GM11168 (cell line): ENCODE data around the gene TIMM50.
"Not testable (repeated sequence)": the region's sequence is repeated elsewhere in the genome, so short reads cannot be mapped to it uniquely, and the experiment has no call there.

Experiments
- in situ Hi-C: fragments of 300-500 bp; cut with MboI; formaldehyde crosslinking; loops from one replicate; pipeline ENCODE4 v1.12.0; 2022; ENCODE audit warnings: low sequenced_read_pairs; ENCODE audit not compliant: unreplicated experiment

The TIMM50 gene

GRCh38 chr19:39469036-39469435 is 11.6 kb upstream of the TIMM50 start:
- in situ Hi-C loops: no loop called here

DNA sequence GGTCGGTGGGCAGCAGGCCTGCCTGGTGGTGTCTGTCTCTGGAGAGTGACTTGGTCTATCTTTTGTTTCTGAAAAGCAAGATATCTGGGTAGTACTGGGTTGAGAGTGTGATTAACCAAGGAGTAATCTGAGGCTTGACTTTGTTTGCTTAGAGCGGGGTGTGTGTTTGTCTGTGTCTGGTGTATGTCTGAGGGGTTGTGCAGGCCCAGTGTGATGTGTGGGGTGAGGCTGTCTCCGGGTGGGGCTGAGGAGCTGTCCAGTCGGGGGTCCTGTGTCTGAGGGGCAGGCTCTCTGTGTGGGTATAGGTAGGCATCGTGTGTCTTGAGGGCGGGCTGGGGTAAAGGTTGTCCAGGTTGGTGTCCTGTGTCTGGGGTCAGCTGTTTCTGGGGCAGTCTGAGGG is 11.1 kb upstream of the TIMM50 start:
- in situ Hi-C loops: no loop called here

GRCh38 chr19:39470724-39471339 is 9.8 kb upstream of the TIMM50 start:
- in situ Hi-C loops: no loop called here

GRCh38 chr19:39471756-39472536 is 8.7 kb upstream of the TIMM50 start:
- in situ Hi-C loops: no loop called here

GRCh38 chr19:39472746-39473442 is 7.7 kb upstream of the TIMM50 start:
- in situ Hi-C loops: no loop called here

- in situ Hi-C loops: no loop called here
These were observed 7.1 kb upstream of the TIMM50 start for GRCh38 chr19:39473443-39473960.

DNA sequence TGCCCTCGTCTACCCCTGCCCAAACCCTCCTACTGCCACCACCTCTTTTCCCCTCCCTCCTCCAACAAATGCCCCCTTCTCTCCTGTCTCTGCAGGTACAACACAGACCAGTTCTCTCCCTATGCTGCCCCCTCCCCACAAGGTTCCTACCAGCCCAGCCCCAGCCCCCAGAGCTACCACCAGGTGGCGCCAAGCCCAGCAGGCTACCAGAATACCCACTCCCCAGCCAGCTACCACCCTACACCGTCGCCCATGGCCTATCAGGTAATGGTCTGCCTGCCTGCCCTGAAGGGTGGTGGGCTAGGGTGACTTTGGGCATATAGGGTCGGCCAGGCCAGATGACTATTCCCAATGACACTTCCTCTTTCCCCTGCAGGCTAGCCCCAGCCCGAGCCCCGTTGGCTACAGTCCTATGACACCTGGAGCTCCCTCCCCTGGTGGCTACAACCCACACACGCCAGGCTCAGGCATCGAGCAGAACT is 6.5 kb upstream of the TIMM50 start:
- in situ Hi-C loops: no loop called here

GRCh38 chr19:39475748-39476147 is 4.9 kb upstream of the TIMM50 start:
- in situ Hi-C loops: no loop called here

DNA sequence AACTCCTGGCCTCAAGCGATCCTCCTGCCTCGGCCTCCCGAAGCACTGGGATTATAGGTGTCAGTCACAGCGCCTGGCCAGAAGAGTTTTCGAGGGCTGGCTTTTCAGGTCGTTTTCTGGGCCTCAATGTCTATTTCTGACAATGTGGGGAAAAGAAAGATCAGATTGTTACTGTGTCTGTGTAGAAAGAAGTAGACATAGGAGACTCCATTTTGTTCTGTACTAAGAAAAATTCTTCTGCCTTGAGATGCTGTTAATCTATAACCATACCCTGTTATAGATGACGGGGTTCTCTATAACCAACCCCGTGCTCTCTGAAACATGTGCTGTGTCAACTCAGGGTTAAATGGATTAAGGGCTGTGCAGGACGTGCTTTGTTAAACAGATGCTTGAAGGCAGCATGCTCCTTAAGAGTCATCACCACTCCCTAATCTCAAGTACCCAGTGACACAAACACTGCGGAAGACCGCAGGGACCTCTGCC is 1.3 kb upstream of the TIMM50 start:
- in situ Hi-C loops: not testable (repeated sequence)

DNA sequence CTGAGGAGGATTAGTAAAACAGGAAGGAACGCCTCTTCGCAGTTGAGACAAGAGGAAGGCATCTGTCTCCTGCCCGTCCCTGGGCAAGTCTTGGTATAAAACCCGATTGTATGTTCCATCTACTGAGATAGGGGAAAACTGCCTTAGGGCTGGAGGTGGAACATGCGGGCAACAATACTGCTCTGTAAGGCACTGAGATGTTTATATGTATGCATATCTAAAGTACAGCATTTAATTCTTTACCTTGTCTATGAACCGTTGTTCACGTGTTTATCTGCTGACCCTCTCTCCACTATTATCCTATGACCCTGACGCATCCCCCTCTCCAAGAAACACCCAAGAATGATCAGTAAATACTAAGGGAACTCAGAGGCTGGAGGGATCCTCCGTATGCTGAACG is 722 bp upstream of the TIMM50 start:
- in situ Hi-C loops: no loop called here

GRCh38 chr19:39481229-39481545 is 549 bp downstream of the TIMM50 start:
- in situ Hi-C loops: no loop called here

DNA sequence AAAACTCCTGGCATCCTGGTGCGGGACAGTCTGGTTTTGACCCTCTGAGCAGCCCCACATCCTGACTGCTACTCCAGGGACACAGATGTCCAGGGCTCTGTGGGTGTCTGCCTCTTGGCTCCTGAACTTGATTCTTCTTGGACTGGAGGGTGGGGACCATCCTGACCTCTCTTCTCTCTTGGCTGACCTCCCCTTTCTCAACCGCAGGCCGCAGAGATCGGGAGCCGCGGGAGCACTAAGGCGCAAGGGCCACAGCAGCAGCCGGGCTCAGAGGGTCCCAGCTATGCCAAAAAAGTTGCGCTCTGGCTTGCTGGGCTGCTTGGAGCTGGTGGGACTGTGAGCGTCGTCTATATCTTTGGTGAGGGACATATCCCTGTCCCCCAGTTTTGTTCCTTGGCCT is 1.0 kb downstream of the TIMM50 start:
- in situ Hi-C loops: no loop called here

- in situ Hi-C loops: no loop called here
These were observed 2.5 kb downstream of the TIMM50 start for GRCh38 chr19:39483141-39483540.

DNA sequence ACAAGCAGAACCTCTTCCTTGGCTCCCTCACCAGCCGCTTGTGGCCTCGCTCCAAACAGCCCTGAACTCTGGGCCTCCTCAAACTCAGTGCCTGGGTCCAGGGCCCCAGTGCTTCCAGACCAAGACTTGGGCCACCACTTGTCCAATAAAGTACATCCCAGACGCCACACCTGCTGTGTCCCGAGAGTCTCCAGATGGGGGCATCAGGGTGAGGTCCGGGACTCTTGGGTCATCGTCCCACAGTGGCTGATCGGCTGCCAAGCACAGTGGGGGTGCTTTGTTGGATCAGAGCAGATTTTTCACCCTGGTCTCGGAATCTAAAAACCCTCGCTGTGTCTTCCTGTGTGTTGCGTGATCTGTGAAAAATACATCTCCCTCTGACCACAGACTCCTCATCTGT is 9.1 kb downstream of the TIMM50 start:
- in situ Hi-C loops: no loop called here

DNA sequence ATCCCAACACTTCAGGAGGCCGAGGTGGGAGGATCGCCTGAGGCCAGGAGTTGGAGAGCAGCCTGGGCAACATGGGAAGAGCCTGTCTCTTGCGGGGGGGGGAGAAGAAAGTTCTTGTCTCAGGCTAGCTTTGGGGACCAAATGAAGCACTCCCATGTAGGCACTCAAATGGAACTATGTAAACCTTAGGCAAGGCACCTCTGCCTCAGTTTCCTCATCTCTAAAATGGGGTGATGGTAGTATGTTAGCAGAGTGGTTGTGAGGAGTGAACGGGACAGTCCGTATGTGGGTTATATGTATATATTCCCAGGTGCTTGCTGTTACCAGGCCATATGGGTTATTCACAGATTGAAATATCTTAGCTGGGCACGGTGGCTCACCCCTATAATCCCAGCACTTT is 11.6 kb downstream of the TIMM50 start:
- in situ Hi-C loops: no loop called here

DNA sequence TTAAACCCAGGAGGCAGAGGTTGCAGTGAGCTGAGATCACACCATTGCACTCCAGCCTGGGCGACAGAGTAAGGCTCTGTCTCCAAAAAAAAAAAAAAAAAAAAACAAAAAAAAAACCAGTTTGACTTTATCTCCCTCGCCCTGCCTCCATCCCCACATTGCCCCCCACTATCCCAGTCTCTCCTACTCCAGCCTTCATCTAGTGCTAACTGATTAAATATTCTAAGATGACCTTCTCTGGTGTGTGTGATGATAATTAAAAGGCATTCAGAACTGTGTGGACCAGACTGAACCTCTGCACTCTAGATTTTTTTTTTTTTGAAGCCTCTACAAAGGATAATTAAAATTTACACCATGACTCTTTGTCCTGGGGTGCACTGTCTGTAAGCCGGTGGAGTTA is 12.2 kb downstream of the TIMM50 start:
- in situ Hi-C loops: no loop called here

DNA sequence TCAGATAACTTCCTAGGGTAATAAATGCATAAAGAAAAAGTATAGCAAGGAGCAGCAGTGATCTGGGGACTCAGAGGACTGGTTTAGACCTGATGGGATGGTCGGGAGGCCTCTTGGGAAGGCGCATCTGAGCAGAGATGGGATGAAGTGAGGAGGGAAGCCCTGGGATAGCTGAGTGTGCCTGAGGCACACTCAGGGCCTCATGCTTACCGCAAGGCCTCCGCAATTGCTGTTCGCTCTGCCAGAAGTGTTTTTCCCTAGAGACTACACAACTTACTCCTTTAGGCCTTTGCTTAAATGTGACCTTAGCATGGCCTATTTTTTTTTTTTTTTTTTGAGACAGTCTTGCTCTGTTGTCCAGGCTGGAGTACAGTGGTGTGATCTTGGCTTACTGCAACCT is 14.0 kb downstream of the TIMM50 start:
- in situ Hi-C loops: no loop called here

- in situ Hi-C loops: no loop called here
These were observed 15.4 kb downstream of the TIMM50 start for GRCh38 chr19:39496063-39496462.

DNA sequence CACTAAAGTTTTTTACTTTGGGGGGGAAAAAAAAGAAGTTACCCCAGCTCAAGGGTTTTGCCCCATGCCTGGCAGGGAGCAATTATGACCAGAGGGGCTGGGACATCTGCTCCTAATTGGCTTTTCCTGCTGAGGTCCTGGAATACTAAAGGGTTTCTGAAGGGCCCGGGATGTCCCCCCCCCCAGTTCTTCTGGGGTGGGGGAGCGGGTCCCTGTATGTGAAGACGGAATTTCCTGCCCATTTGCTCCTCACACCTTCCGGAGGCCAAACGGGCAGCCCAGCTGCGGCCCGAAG is 17.0 kb downstream of the TIMM50 start:
- in situ Hi-C loops: no loop called here

DNA sequence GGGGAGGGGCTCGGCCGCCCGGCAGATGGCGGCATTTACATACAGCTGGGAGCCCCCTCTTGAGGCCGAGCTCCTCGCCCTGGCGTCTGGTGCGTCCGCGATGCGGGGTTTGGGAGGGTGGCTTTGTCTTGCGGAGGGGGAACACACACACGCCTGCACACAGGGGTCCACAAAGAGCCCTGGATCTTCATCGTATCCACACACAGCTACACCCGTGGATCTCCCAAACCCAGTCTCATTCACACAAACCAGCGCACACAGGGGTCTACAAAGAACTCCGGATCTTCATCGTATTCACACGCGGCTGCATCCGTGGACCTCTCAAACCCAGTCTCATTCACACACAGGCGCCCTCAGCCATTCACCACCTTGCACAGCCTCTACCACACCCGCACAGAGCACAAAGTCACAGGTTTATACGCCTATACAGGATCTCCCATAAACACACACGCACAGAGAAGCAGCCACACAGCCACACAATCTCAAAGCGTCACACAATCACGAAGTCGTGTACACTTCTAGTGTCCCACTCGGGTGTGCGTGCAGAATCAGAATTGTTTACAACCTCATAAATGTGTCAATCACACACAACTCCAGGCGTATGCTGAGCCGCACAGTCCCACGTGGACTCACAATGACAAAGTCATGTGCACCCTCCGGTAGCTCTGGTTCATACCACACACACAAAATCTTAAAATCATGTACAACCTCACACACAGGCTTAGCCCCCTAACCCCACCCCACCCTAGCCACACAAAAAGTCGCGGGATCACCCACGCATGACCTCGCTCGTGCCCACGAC is 17.6 kb downstream of the TIMM50 start:
- in situ Hi-C loops: no loop called here
